LNCaP clone FGC (cell line): ENCODE measurements around the gene STYX.
"Not testable (repeated sequence)": the region's sequence is repeated elsewhere in the genome, so short reads cannot be mapped to it uniquely, and the experiment has no call there.

Source experiments
- DNase-seq: peaks from one replicate; pipeline ENCODE4 v3.0.0-alpha.2; 2011; ENCODE audit warnings: low read depth
- H3K4me3 ChIP-seq: 2 replicates; pipeline ENCODE4 v1.5.1; 2011; ENCODE audit warnings: mild to moderate bottlenecking, low read depth, low read length, control low read depth
- TF ChIP-seq, protein P1 (sequence below): IDR thresholded peaks from 2 replicates; pipeline ENCODE4 v1.5.1; 2012; ENCODE audit warnings: mild to moderate bottlenecking; ENCODE audit not compliant: control insufficient read depth, insufficient read depth; ENCODE audit errors: extremely low read depth

Gene STYX

DNA sequence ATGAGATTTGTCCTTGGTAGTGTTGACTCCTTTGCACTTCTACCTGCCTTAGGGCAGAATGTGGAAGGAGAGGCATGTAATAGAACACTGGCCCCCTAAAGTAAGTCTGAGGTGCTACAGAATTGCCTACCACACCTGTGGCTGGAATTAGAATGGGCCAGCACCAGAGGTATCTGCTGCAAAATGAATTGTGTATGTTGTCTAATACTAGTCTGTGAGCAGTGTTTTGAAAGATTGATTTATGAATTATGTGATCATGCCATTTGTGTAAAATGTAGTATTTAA lies 5.7 kb upstream of the STYX start:
- TF ChIP-seq, protein P1, sequence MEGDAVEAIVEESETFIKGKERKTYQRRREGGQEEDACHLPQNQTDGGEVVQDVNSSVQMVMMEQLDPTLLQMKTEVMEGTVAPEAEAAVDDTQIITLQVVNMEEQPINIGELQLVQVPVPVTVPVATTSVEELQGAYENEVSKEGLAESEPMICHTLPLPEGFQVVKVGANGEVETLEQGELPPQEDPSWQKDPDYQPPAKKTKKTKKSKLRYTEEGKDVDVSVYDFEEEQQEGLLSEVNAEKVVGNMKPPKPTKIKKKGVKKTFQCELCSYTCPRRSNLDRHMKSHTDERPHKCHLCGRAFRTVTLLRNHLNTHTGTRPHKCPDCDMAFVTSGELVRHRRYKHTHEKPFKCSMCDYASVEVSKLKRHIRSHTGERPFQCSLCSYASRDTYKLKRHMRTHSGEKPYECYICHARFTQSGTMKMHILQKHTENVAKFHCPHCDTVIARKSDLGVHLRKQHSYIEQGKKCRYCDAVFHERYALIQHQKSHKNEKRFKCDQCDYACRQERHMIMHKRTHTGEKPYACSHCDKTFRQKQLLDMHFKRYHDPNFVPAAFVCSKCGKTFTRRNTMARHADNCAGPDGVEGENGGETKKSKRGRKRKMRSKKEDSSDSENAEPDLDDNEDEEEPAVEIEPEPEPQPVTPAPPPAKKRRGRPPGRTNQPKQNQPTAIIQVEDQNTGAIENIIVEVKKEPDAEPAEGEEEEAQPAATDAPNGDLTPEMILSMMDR, result no peak
- H3K4me3 ChIP-seq, result no peak overlapping the region
- DNase-seq, result no peak

DNA sequence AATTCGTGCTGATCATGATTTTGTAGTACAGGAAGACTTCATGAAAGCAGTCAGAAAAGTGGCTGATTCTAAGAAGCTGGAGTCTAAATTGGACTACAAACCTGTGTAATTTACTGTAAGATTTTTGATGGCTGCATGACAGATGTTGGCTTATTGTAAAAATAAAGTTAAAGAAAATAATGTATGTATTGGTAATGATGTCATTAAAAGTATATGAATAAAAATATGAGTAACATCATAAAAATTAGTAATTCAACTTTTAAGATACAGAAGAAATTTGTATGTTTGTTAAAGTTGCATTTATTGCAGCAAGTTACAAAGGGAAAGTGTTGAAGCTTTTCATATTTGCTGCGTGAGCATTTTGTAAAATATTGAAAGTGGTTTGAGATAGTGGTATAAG lies 2.5 kb upstream of the STYX start:
- not testable (repeated sequence) for DNase-seq, H3K4me3 ChIP-seq

DNA sequence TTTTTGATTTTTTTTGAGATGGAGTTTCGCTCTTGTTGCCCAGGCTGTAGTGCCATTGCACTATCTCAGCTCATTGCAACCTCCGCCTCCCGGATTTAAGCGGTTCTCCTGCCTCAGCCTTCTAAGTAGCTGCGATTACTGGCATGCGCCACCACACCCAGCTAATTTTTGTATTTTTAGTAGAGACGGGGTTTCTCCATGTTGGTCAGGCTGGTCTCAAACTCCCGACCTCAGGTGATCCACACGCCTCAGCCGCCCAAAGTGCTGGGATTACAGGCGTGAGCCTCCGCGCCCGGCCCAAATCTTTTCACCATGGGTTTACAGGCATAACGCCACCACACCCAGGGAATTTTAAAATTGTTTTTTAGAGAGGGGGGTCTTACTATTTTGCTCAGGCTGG lies 931 bp upstream of the STYX start:
- not testable (repeated sequence) for DNase-seq, H3K4me3 ChIP-seq

DNA sequence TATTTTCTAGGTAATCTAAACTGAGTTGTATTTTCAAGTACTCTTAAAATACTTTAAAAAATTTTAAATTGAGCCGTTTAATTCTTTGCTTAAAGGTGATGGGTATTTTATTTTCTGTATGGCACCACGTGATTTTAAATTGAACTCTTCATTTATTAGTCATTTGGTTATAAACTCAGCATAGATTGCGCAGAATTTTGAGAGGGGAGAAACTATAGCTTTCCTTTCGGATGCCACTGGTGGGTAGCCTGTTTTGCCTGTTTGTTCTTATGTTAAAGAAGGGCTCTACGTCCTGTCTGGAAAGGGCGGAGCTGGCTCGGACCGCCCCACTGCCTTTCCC lies 411 bp upstream of the STYX start:
- TF ChIP-seq, protein P1, result no peak
- no peak for DNase-seq
- peak overlapping the region; percentile 93 for H3K4me3 ChIP-seq

DNA sequence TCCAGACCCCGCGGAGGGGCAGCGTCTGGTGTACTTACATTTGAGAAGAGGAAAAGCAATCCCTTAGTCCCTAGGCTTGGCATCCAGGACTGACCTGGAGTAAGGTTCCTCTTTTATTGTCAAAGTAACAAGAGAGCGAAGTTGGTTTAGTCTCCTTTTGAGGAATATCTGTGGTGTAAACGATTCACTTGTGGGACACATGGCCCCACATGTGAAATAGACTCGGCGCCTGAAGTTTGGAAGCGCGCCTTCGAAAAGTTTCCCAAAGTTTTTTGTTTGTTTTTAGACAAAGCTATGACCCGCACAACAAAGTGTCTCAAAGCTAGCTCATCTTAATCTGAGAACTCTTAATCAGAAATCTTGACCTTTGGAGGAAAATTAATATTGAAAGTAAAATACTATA lies 744 bp downstream of the STYX start:
- DNase-seq, result no peak
- TF ChIP-seq, protein P1, result no peak
- H3K4me3 ChIP-seq, result peak overlapping the region; percentile 93

DNA sequence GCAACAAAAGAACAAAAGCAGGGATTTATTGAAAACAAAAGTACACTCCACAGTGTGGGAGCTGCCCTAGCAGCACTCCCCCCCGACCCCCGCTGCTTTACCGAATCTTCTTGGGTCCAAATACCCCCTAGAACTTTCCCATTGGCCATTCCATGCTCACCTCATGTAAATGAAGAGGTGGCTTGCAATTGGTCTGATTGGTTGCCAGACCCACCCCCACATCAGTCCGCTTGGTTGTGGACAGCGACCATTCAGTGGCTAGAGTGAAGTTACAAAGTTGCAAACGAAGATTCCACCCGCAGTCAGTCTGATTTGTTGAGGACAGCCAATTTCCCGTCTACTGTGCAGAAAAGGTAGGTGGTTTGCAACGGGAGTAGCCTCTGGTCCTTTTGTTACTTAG lies 3.9 kb downstream of the STYX start:
- H3K4me3 ChIP-seq, result no peak overlapping the region
- TF ChIP-seq, protein P1, result no peak
- no peak for DNase-seq

DNA sequence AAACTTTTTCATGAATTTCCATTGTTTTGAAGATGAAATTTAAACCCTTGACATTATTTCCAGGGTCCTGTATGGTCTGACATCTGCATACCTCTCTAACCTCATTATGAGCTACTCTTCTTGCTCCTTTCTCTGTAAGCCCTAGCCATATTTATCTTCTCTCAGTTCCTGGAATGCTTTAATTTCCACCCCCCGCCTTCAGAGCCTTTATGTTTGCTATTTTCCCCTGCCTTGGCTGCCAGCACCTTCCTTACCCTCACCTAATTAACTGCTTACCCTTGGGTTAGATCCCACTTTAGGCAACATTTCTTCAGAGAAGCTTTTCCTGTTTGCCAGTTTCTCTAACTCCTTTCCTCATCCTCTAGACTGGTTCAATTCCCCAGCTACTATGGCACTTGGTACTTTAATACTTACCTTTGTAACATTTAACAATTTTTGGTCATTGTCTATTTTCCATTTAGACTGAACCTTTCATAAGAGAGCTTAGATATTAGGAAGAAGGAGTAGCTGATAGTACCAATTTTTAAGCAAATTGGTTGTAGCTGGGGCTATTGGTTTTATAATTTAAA lies 6.0 kb downstream of the STYX start:
- TF ChIP-seq, protein P1, result no peak
- no peak overlapping the region for H3K4me3 ChIP-seq
- peak; percentile 49 for DNase-seq

DNA sequence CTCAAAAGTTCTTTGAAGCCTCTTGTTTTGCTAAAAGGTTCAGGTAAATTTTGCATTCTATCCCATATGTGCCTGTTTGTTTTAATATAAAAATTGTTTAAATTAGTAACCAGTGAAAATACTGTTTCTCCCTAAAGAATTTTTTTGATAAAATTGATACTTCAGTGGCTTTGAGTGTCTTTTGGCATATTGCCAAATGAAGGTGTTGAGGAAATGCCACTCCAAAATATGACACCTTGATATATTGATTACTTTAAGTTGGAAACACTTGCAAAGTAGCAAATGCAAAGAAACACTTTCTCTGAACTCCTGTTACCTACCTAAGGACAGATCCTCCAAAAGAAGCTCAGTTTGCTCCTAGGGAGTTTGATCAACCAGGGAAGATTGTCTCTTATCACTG lies 8.4 kb downstream of the STYX start:
- no peak for DNase-seq
- TF ChIP-seq, protein P1, result no peak
- no peak overlapping the region for H3K4me3 ChIP-seq
